Measurements from ENCODE around the gene U2SURP.
"Not testable (repeated sequence)": the region's sequence is repeated elsewhere in the genome, so short reads cannot be mapped to it uniquely, and the experiment has no call there.

The U2SURP gene

DNA sequence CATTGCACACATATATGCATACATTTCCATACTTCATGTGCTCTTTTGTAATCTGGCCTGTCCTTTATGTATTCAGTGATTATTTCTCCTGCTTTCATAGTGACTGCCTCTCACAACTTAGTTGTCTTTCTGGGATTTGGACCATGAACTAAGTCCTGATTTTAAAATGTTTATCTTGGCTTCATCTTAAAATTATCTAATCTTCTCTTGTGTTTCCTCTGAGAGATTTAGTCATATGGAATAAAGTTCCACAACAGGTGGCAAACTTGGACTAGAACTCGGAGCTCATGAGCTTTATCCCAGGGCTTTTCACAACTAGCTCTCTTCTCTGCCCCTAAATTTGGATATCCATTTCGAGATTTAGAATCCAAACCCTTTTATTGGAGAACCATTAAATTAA lies 44.3 kb downstream of the U2SURP start:
- H3K9me3 ChIP-seq (ENCODE audit: control insufficient read depth, low read length) = no peaks in the 10 kb centered on the region
- WGBS, 2 experiments (ENCODE audit: insufficient coverage in 2 of 2) = 100% methylated on average over 1 of the region's 2 CpGs; no CpG with 5 or more reads in 1 of the 2 experiments
- H3K36me3 ChIP-seq (ENCODE audit: control insufficient read depth, insufficient read depth, low read length) = peaks cover 69% of the 10 kb centered on the region
- no peak overlapping the region for H3K4me3 ChIP-seq (ENCODE audit: extremely low read depth, insufficient read depth, low read length, poor library complexity, severe bottlenecking)
- H3K4me1 ChIP-seq (ENCODE audit: control insufficient read depth, insufficient read depth, low read length, poor library complexity, severe bottlenecking) = no peaks in the 10 kb centered on the region
- no peak overlapping the region for H3K27ac ChIP-seq (ENCODE audit: low read depth, low read length, severe bottlenecking)

DNA sequence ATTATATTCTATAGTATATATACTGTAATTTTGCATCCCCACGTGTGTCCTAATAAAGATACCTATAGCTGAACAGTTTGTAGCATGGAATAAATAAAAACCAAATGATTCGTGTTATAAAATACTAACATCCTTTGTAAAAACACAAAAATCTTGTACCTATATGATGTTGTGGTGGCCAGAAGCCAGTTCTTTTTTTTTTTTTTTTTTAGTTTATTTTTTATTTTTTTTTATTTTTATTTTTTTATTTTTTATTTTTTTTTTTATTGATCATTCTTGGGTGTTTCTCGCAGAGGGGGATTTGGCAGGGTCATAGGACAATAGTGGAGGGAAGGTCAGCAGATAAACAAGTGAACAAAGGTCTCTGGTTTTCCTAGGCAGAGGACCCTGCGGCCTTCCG lies 44.7 kb downstream of the U2SURP start:
- WGBS, 2 experiments (ENCODE audit: insufficient coverage in 2 of 2) = no CpG with 5 or more reads among the region's 5 CpGs
- not testable (repeated sequence) for H3K27ac ChIP-seq (ENCODE audit: low read depth, low read length, severe bottlenecking); H3K4me1 ChIP-seq (ENCODE audit: control insufficient read depth, insufficient read depth, low read length, poor library complexity, severe bottlenecking); H3K4me3 ChIP-seq (ENCODE audit: extremely low read depth, insufficient read depth, low read length, poor library complexity, severe bottlenecking); H3K9me3 ChIP-seq (ENCODE audit: control insufficient read depth, low read length)
- peaks cover 72% of the 10 kb centered on the region for H3K36me3 ChIP-seq (ENCODE audit: control insufficient read depth, insufficient read depth, low read length)

DNA sequence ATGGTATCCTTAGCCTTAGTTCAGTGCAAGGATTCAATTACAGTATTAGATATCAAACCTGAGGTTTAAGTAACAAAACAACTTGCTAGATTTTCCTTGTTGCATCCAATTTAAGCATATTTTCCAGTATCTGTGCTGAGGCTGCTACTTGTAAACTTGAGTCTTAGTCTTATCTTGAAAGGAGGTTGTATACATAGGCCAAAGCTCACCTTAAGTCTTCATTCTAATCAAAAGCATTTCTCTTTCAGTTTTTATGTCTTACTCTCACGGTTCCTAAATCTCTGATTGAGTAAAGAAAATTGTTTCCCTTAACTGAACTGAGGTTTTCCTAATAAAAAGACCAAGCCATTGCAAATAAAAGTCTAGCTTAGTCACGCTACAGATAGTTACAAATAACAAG lies 52.6 kb downstream of the U2SURP start:
- Histone ChIP-seq H3K36me3 (ENCODE audit: control insufficient read depth, insufficient read depth, low read length) (peaks cover 63% of the 10 kb centered on the region), H3K4me3 (ENCODE audit: extremely low read depth, insufficient read depth, low read length, poor library complexity, severe bottlenecking) (no peak overlapping the region)
- WGBS, 2 experiments (ENCODE audit: insufficient coverage in 2 of 2) = no CpG with 5 or more reads among the region's 2 CpGs

DNA sequence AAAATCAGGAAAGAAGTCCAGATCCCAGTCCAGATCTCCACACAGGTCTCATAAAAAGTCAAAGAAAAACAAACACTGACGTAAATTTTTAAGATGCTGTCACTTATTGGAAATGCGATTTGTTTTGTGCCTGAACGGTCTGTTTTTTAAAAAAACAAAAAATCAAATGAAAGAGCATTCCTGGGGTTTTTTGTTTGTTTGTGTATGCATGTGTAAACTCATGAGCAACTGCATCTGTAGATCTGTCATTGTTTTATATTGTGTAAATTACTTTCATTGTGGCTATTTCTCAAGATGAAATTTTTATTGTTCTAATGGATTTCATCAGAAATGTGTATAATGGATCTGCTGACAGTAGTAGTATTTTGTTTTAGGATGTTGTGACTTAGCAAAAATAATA lies 55.0 kb downstream of the U2SURP start:
- no peak overlapping the region for H3K27ac ChIP-seq (ENCODE audit: low read depth, low read length, severe bottlenecking)
- H3K9me3 ChIP-seq (ENCODE audit: control insufficient read depth, low read length) = no peaks in the 10 kb centered on the region
- H3K36me3 ChIP-seq (ENCODE audit: control insufficient read depth, insufficient read depth, low read length) = peaks cover 44% of the 10 kb centered on the region
- no peak overlapping the region for H3K4me3 ChIP-seq (ENCODE audit: extremely low read depth, insufficient read depth, low read length, poor library complexity, severe bottlenecking)
- 100% methylated on average over 3 of the region's 3 CpGs for WGBS, 2 experiments (ENCODE audit: insufficient coverage in 2 of 2)
- H3K4me1 ChIP-seq (ENCODE audit: control insufficient read depth, insufficient read depth, low read length, poor library complexity, severe bottlenecking) = no peaks in the 10 kb centered on the region

More for the DNA sequence above, 52.6 kb downstream of the U2SURP start:
- no peaks in the 10 kb centered on the region for H3K9me3 ChIP-seq (ENCODE audit: control insufficient read depth, low read length)
- no peaks in the 10 kb centered on the region for H3K4me1 ChIP-seq (ENCODE audit: control insufficient read depth, insufficient read depth, low read length, poor library complexity, severe bottlenecking)
- no peak overlapping the region for H3K27ac ChIP-seq (ENCODE audit: low read depth, low read length, severe bottlenecking)

DNA sequence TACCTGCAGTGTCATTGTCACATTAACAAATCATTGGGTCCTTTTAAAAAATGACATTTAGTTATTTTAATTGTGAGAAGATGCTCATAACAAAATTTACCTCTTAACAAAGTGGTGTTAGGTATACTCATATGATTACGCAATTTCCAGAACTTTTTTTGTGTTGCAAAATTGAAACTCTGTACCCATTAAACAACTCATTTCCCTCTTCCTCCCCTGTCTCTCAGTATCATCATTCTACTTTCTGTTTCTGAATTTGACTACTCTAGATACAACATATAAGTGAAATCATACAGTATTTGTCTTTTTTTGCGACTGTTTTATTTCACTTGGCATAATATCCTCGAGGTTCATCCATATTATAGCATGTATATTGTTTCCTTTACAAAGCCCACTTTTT lies 59.5 kb downstream of the U2SURP start:
- Histone ChIP-seq H3K9me3 (ENCODE audit: control insufficient read depth, low read length) (no peaks in the 10 kb centered on the region), H3K27ac (ENCODE audit: low read depth, low read length, severe bottlenecking) (no peak overlapping the region), H3K4me1 (ENCODE audit: control insufficient read depth, insufficient read depth, low read length, poor library complexity, severe bottlenecking) (no peaks in the 10 kb centered on the region), H3K4me3 (ENCODE audit: extremely low read depth, insufficient read depth, low read length, poor library complexity, severe bottlenecking) (no peak overlapping the region), H3K36me3 (ENCODE audit: control insufficient read depth, insufficient read depth, low read length) (peaks cover 22% of the 10 kb centered on the region)
- 100% methylated on average over 1 of the region's 3 CpGs; no CpG with 5 or more reads in 1 of the 2 experiments for WGBS, 2 experiments (ENCODE audit: insufficient coverage in 2 of 2)

DNA sequence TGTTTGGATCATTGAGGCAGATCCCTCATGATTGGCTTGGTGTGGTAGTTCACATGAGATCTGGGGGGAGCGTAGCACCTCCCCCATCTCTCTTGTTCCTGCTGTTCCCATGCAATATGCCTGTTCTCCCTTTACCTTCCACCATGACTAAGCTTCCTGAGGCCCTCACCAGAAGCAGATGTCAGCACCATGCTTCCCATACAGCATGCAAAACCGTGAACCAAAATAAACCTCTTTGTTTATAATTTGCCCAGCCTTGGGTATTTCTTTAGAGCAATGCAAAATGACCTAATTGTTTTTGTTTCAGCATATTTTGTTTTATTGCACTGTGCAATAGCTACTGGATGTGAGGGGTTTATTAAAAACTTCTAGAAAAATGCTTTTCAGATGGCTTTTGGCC lies 61.6 kb downstream of the U2SURP start:
- Histone ChIP-seq H3K4me1 (ENCODE audit: control insufficient read depth, insufficient read depth, low read length, poor library complexity, severe bottlenecking) (no peaks in the 10 kb centered on the region), H3K36me3 (ENCODE audit: control insufficient read depth, insufficient read depth, low read length) (peaks cover 9% of the 10 kb centered on the region), H3K9me3 (ENCODE audit: control insufficient read depth, low read length) (no peaks in the 10 kb centered on the region), H3K4me3 (ENCODE audit: extremely low read depth, insufficient read depth, low read length, poor library complexity, severe bottlenecking) (no peak overlapping the region), H3K27ac (ENCODE audit: low read depth, low read length, severe bottlenecking) (no peak overlapping the region)
- WGBS, 2 experiments (ENCODE audit: insufficient coverage in 2 of 2) = 100% methylated on average over 2 of the region's 2 CpGs; no CpG with 5 or more reads in 1 of the 2 experiments

DNA sequence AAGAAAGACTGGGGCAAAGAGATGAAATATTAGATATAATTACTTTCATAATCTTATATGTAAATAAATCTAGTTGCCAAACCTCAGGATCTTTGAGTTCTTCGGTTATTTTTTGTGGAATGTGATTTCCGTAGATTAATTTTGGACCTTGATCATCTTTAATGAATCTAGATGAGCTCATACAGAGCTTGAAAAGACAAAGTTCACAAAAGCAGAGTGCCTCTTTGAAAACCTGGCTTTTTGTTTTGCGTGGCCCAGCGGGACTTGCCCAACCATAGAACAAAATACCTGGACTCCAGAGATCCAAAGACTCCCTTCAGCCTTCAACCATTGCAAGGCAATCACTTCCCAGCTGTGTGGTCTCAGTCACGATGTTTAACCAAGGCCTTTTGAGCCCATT lies 63.4 kb downstream of the U2SURP start:
- no peaks in the 10 kb centered on the region for H3K9me3 ChIP-seq (ENCODE audit: control insufficient read depth, low read length)
- no peak overlapping the region for H3K27ac ChIP-seq (ENCODE audit: low read depth, low read length, severe bottlenecking)
- WGBS, 2 experiments (ENCODE audit: insufficient coverage in 2 of 2) = 85% methylated on average over 4 to 5 of the region's 5 CpGs
- no peaks in the 10 kb centered on the region for H3K4me1 ChIP-seq (ENCODE audit: control insufficient read depth, insufficient read depth, low read length, poor library complexity, severe bottlenecking)
- H3K4me3 ChIP-seq (ENCODE audit: extremely low read depth, insufficient read depth, low read length, poor library complexity, severe bottlenecking) = no peak overlapping the region
- peaks cover 9% of the 10 kb centered on the region for H3K36me3 ChIP-seq (ENCODE audit: control insufficient read depth, insufficient read depth, low read length)

DNA sequence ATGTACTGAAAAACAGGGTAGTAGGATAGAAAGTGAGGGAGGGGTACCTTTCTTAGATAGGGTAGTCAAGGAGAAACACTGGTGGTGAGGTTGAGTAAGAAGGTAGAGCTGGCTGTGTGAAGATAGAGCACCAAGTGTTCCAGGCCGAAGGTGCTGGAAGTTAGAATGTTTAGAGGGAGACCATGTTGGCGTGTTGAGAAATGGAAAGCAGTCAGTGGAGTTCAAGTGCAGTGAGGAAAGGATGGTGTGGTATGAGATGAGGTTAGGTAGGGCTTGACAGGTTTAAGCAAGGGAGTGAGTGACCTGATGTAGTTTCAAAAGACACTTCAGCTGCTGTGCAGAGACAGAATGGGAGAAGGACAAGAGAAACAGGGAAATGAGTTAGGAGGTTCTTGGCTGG lies 64.0 kb downstream of the U2SURP start:
- H3K27ac ChIP-seq (ENCODE audit: low read depth, low read length, severe bottlenecking) = no peak overlapping the region
- 100% methylated on average over 2 of the region's 2 CpGs for WGBS, 2 experiments (ENCODE audit: insufficient coverage in 2 of 2)
- H3K36me3 ChIP-seq (ENCODE audit: control insufficient read depth, insufficient read depth, low read length) = peaks cover 9% of the 10 kb centered on the region
- H3K9me3 ChIP-seq (ENCODE audit: control insufficient read depth, low read length) = no peaks in the 10 kb centered on the region
- H3K4me1 ChIP-seq (ENCODE audit: control insufficient read depth, insufficient read depth, low read length, poor library complexity, severe bottlenecking) = no peaks in the 10 kb centered on the region
- no peak overlapping the region for H3K4me3 ChIP-seq (ENCODE audit: extremely low read depth, insufficient read depth, low read length, poor library complexity, severe bottlenecking)

DNA sequence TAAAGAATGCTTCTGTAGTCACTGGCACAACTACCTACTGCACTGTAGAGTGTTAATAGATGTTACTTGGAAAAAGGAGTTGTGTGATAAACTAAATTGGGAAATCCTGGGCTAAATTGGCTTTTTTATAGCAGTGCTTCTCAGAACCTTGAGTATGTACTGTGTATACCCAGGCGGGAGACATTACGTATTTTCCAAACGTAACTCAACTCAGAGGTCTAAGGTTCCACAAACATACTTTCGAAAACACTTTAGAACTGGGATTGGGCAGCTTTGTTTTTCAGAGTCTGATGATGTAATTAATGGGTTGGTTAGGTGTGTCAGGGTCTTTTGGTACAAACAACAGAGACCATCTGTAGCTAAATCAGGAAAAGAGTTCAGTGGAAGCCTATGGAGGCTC lies 64.7 kb downstream of the U2SURP start:
- H3K36me3 ChIP-seq (ENCODE audit: control insufficient read depth, insufficient read depth, low read length) = peaks cover 9% of the 10 kb centered on the region

DNA sequence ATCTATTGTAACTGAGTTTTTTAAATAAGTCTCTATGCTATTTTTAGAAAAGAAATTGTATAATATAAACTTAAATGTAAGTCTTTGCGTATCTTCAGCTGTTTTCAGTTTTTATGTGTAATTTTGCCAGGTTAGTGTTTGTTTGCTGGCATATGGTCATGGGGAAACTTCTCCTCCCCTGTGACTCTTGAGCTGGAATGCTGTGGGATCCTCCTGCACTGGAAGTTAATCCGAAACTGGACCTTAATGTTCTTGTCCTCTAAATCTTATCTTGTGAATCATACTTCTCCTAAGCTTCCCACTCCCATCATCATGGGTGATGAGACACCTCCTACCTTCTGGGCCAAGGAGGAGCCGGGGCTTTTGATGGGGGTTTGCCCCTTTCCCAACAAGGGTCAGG lies 65.8 kb downstream of the U2SURP start:
- peaks cover 9% of the 10 kb centered on the region for H3K36me3 ChIP-seq (ENCODE audit: control insufficient read depth, insufficient read depth, low read length)
- 83% methylated on average over 1 of the region's 3 CpGs; no CpG with 5 or more reads in 1 of the 2 experiments for WGBS, 2 experiments (ENCODE audit: insufficient coverage in 2 of 2)
- no peak overlapping the region for H3K4me3 ChIP-seq (ENCODE audit: extremely low read depth, insufficient read depth, low read length, poor library complexity, severe bottlenecking)
- no peak overlapping the region for H3K27ac ChIP-seq (ENCODE audit: low read depth, low read length, severe bottlenecking)
- H3K4me1 ChIP-seq (ENCODE audit: control insufficient read depth, insufficient read depth, low read length, poor library complexity, severe bottlenecking) = peaks cover 3% of the 10 kb centered on the region
- no peaks in the 10 kb centered on the region for H3K9me3 ChIP-seq (ENCODE audit: control insufficient read depth, low read length)

More for the DNA sequence above, 64.7 kb downstream of the U2SURP start:
- no peak overlapping the region for H3K4me3 ChIP-seq (ENCODE audit: extremely low read depth, insufficient read depth, low read length, poor library complexity, severe bottlenecking)
- H3K4me1 ChIP-seq (ENCODE audit: control insufficient read depth, insufficient read depth, low read length, poor library complexity, severe bottlenecking) = no peaks in the 10 kb centered on the region
- no peak overlapping the region for H3K27ac ChIP-seq (ENCODE audit: low read depth, low read length, severe bottlenecking)
- no peaks in the 10 kb centered on the region for H3K9me3 ChIP-seq (ENCODE audit: control insufficient read depth, low read length)
- WGBS, 2 experiments (ENCODE audit: insufficient coverage in 2 of 2) = 94 to 100% methylated on average over 1 to 3 of the region's 4 CpGs

DNA sequence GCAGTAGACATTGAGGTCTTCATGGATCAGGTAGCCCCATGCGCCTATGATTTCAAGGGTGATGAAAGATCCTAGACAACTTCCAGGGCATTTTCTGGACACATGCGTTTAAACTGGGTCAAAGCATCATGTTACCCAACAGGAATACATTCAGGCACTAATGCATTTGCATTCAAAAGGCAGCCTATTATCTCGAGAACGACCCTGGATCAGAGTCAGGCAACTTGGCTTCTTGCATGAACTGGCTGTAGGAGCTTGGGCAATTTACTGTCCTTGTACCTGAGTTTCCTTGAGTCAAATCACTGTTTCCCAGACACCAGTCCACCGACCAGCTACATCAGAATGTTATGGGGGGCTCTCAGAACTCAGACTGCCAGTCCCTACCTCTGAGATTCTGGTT lies 66.7 kb downstream of the U2SURP start:
- Histone ChIP-seq H3K9me3 (ENCODE audit: control insufficient read depth, low read length) (no peaks in the 10 kb centered on the region), H3K4me3 (ENCODE audit: extremely low read depth, insufficient read depth, low read length, poor library complexity, severe bottlenecking) (no peak overlapping the region), H3K36me3 (ENCODE audit: control insufficient read depth, insufficient read depth, low read length) (peaks cover under 1% of the 10 kb centered on the region), H3K4me1 (ENCODE audit: control insufficient read depth, insufficient read depth, low read length, poor library complexity, severe bottlenecking) (peaks cover 3% of the 10 kb centered on the region), H3K27ac (ENCODE audit: low read depth, low read length, severe bottlenecking) (no peak overlapping the region)
- 50 to 57% methylated on average over 4 to 5 of the region's 5 CpGs for WGBS, 2 experiments (ENCODE audit: insufficient coverage in 2 of 2)
